Jurkat, Clone E6-1 (cell line): ENCODE data around the gene GNAT2.

Source experiments
- DNase-seq: peaks from one replicate; pipeline ENCODE4 v3.0.0-alpha.2; 2011; ENCODE audit warnings: low read depth, low spot score
- H3K4me3 ChIP-seq: 2 replicates; pipeline ENCODE4 v1.5.1; 2011; ENCODE audit warnings: mild to moderate bottlenecking, low read length, control low read depth, moderate library complexity

GNAT2 gene

GRCh38 chr1:109643385-109644230 lies 24.2 kb upstream of the GNAT2 start:
- no peak overlapping the region for H3K4me3 ChIP-seq
- peak; percentile 66 for DNase-seq

GRCh38 chr1:109642626-109643025 lies 23.2 kb upstream of the GNAT2 start:
- no peak for DNase-seq
- no peak overlapping the region for H3K4me3 ChIP-seq

- no peak for DNase-seq
- H3K4me3 ChIP-seq: no peak overlapping the region
These were observed 22.4 kb upstream of the GNAT2 start for GRCh38 chr1:109641861-109642260.

GRCh38 chr1:109641078-109641740 lies 21.8 kb upstream of the GNAT2 start:
- no peak for DNase-seq
- no peak overlapping the region for H3K4me3 ChIP-seq

DNA sequence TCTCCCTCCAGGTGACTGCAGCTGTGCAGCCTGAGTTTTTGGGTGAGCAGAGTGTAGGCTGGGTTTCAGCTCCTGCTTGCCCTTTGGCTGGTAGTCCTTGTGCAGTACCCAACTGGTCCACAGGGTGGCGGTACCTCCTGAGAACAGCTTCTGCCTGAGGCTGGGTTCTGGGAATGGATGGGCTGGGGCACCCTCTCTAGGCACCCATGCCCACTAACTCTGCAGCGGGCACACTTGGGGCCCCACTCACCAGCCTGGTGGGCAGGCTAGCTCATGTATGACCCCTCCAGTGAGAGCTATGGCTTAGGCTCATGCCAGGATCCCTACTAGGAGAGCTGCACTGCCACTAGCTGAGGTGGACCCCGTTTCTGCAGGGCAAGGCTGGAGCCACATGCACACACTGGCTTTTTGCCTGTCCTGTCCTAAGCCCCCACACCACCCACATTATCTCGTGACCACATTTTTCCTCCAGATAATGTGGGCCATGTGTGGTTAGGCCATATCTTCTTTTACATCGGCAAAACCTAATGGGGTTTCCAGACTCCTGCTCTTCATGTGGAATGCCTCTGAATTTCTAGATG lies 21.0 kb upstream of the GNAT2 start:
- DNase-seq: peak; percentile 66
- H3K4me3 ChIP-seq: no peak overlapping the region

DNA sequence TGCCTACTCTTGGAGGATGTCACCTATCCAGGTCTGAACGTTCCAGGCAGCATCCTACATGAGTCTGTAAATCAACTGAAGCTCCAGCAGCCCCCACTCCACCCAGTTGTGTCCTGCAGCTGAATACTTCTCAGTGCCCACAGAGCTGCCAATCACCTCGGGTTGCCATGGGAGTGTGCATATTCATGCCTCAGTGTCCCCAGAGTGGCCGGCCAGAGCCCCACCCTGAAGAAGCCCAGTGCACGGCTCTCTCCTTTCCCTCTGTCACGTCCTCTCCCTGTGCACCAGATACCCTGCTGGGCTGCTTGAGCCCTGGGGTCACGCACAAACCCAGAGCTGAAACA lies 20.4 kb upstream of the GNAT2 start:
- no peak overlapping the region for H3K4me3 ChIP-seq
- DNase-seq: no peak

GRCh38 chr1:109639063-109639840 lies 19.8 kb upstream of the GNAT2 start:
- DNase-seq: no peak
- H3K4me3 ChIP-seq: no peak overlapping the region

- no peak for DNase-seq
- no peak overlapping the region for H3K4me3 ChIP-seq
These were observed 18.0 kb upstream of the GNAT2 start for GRCh38 chr1:109637446-109637845.

GRCh38 chr1:109636201-109636952 lies 17.0 kb upstream of the GNAT2 start:
- no peak for DNase-seq
- no peak overlapping the region for H3K4me3 ChIP-seq

- no peak overlapping the region for H3K4me3 ChIP-seq
- DNase-seq: no peak
These were observed 16.4 kb upstream of the GNAT2 start for GRCh38 chr1:109635862-109636200.

DNA sequence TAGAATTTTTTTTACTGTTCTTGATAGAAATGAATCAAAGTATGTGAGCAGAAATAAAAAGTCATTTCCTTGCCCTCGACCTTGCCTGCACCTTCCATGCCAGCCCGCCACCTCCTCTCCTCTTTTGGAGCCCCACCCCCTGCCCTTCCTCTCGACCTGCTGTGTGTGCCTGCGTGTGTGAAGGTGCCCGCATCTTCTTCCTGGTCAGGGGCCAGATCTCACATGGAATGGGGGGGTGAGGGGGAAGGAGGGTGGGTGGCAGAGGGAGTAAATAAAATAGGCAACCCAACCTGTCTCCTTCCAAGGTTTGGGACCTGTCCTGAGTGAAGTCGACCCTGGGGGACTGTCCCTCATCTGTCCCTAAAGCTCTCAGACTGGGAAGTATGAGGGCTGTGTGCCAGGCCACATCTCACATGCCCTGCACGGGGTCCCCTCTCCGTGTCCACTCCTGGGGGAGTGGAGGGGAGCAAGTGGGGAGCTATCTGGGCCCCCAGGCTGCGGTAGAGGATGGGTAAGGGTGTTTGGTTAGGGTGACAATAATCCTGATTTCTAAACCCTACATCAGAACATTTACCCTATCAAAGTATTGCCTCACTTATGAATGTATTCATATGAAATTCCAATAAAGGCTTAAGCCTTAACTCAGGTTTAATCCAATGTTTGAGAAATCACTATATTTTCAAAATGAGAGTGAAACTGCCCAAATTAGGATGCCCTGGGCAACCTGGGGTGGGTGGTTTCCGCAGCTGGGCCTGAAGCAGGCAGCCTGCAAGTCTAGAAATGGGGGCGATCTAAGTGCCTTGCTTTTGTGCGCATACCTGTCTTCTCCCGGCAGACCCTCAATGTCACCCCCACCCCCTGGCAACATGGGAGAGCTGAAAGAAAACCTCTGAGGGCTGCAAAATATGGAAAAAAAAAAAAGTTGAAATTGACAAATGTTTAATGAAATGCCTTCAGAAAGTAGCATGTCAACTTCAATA lies 15.6 kb upstream of the GNAT2 start:
- DNase-seq: no peak
- H3K4me3 ChIP-seq: no peak overlapping the region

DNA sequence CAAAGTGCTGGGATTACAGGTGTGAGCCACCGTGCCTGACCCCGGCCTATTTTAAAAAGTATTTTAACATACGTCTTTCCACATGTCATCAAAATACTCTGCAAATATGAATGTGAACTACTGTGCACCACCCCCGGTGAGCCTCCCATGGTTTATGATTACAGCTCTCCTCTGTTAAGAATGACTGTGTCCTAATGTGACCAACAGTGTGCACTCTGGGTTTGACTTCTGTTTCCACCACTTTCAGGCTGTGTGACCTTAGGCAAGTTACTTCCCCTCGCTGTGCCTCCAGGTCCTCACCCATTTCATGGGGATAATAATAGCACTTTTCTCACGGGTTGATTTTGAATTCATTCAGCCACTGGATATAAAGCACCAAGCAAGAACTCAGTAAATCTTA lies 14.9 kb upstream of the GNAT2 start:
- H3K4me3 ChIP-seq: no peak overlapping the region
- DNase-seq: no peak

DNA sequence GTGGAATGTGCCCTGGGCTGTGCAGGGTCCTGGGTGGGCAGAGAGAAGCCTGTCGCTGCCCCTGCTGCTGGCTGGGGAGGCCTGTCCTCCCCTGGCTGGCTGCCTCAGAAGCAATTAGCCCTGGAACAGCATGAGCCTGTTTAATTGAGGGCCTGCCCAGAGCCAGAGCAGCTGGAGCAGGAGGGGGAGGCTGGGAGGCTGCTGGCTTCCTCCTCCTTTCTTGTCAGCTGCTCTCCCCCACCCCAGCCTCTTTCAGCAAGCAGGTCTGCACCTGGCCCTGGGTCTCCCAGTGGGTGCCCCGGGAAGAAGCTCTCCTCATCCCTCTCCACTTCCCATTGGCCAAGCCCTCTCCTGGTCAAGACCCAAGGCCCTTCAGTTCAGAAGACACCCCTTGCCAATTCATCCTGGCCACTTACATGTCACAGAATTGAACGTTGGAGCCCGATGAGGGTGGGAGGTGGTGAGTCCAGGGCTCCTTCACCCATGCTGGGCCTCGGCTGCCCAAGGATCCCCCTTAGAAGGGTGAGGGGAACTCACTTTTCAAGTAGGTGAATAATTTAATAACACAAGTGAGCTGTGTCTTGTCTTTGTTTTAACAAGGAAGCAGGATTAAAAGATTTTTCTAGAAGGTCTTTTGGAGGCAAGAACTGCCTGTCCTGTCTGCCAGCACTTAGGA lies 13.4 kb upstream of the GNAT2 start:
- H3K4me3 ChIP-seq: no peak overlapping the region
- DNase-seq: no peak

DNA sequence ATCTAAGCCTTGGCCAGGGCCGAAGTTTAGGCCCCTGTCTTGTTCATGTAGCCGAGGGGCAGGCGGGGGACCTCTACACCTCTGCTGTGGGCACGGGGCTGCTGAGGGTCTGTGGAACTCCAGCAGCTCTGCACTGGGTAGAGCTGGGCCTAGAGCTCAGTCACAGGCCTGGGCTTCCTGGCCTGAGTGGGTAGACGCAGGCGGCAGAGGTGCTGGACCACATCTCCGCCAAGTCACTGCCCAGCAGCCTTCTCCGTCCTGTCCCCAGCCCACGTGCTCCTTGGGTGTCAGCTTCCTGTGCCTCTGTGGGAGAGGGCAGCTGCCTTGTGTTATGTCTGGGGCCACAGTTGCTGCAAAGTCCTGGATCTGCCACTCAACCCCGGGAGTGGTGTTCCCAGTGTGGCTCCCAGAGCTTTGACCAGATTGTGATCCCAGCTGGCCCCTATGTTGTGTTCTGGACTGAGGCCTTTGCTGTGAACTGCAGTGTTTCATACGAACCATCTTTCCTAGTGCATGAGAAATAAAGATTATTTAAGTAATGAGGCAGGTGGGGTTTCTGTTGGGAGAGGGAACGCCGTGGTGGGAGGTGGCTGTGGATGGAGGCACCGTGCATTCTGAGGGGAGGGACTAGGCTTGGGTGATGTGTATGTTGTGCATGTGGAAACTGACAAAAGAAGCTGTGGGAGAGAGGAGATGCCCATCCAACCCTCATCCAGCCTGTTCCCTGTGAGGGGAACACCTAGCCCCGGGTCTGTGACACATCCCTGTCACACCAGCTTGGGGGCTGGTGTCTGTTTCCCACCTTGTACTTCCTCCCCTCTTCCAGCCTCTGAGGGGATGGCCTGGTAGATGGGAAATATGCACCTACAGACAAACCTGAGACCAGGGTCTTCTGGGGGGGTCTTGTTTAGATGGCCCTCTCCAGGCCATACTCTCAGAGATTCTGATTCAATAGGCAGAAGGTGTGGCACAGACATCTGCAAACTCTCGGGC lies 12.4 kb upstream of the GNAT2 start:
- DNase-seq: no peak
- H3K4me3 ChIP-seq: no peak overlapping the region

DNA sequence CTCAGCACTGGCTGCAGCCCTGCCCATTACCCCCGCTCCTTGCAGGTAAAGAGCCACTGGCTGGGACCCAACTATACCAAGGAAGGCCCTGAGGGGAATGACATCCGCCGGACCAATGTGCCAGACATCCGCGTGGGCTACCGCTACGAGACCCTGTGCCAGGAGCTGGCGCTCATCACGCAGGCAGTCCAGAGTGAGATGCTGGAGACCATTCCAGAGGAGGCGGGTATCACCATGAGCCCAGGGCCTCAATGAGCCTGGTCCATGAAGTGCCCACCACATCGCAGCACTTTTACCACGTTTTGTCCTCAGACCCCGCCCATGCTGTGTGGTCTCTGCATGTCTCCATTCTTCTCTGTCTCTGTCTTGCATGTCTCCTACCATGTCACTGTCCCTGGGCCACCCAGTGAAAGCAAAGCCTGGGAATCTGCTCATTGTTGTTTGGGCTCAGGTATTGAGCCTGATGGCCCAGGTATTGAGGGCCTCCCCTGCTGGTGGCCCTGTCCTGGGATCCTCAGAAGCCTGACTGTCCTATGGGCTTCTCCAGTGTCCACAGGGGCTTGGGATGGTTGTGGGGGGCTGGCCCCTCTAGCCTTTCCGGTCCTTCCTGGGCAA lies 11.6 kb upstream of the GNAT2 start:
- H3K4me3 ChIP-seq: no peak overlapping the region
- no peak for DNase-seq
